Lower lobe of right lung (tissue), 2 donors: ENCODE data around the gene TNFRSF13B. TPM values are rescaled to one million over a fixed set of nuclear protein-coding genes. Genes with fewer than 3 reads are reported as not detected.
"Not testable (repeated sequence)": the region's sequence is repeated elsewhere in the genome, so short reads cannot be mapped to it uniquely, and the experiment has no call there.

ENCODE experiments used
- ATAC-seq, 2 donors: fragments of 200-7000 bp; cut with Tn5 transposase; one replicate each; pipeline ENCODE4 v1.9.1; 2020 to 2022; ENCODE audit warnings: mild to moderate bottlenecking in 2 of 2, moderate library complexity in 2 of 2
- DNase-seq: peaks from one replicate; pipeline ENCODE4 v3.0.0-alpha.2; 2020
- H3K27ac ChIP-seq: fragments of 200-600 bp; one replicate; pipeline ENCODE4 v1.8.0; 2022
- H3K27me3 ChIP-seq: fragments of 200-600 bp; one replicate; pipeline ENCODE4 v1.8.0; 2022; ENCODE audit warnings: low read depth
- H3K36me3 ChIP-seq: fragments of 200-600 bp; one replicate; pipeline ENCODE4 v1.8.0; 2022; ENCODE audit warnings: mild to moderate bottlenecking
- H3K4me1 ChIP-seq: fragments of 200-600 bp; one replicate; pipeline ENCODE4 v1.8.0; 2022
- H3K4me3 ChIP-seq: fragments of 200-600 bp; one replicate; pipeline ENCODE4 v1.8.0; 2022; ENCODE audit warnings: mild to moderate bottlenecking
- H3K9me3 ChIP-seq: fragments of 200-600 bp; one replicate; pipeline ENCODE4 v1.8.0; 2022
- intact Hi-C: fragments of 100-400 bp; cut with DNase I; formaldehyde crosslinking; loops from one replicate; pipeline ENCODE4 v1.11.0; 2022
- total RNA-seq: library from RNA; stranded (reverse); fragmentation: NEBNext Ultra II Directional; extraction: Animal tissue kit (Norgen Biotek cat#: 25700); gene quantifications from one replicate; pipeline ENCODE4 v1.2.1, GENCODE V29; 2021
- TF ChIP-seq, protein P1 (sequence below): fragments of 200-600 bp; IDR thresholded peaks from one replicate; pipeline ENCODE4 v1.8.0; 2022; ENCODE audit warnings: antibody characterized with exemption, mild to moderate bottlenecking
- donor health status: DM: no; HTN: yes; CAD: no; lungs with severe emphysema.

TNFRSF13B gene
- total RNA-seq, 1 donor from 2014 or later = 0.27 TPM

DNA sequence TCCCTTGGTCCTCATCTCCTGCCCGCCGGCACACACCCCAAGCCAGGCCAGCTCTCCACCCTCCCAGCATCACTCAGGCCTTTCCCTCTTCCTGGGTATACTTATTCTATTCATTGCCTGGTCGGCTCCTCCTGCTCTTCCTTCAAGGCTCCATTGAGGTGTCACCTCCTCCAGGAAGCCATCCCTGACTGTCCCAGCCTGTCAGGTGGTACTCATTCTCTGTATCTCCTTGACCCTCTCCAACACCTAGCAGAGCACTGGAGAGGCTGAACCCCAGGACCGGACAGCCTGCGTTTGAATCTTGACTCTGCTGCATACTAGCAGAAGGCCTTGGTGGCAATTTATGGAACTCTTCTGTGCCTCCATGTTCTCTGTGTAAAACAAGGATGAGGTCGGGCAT, 428 bp upstream of the TNFRSF13B start:
- Histone ChIP-seq H3K36me3 (no peaks in the 10 kb centered on the region), H3K9me3 (no peaks in the 10 kb centered on the region), H3K4me3 (no peak overlapping the region), H3K27ac (no peak overlapping the region), H3K27me3 (no peaks in the 10 kb centered on the region), H3K4me1 (no peaks in the 10 kb centered on the region)
- ATAC-seq (no peak), DNase-seq (no peak)
- intact Hi-C loops = no loop called here
- TF ChIP-seq, protein P1, sequence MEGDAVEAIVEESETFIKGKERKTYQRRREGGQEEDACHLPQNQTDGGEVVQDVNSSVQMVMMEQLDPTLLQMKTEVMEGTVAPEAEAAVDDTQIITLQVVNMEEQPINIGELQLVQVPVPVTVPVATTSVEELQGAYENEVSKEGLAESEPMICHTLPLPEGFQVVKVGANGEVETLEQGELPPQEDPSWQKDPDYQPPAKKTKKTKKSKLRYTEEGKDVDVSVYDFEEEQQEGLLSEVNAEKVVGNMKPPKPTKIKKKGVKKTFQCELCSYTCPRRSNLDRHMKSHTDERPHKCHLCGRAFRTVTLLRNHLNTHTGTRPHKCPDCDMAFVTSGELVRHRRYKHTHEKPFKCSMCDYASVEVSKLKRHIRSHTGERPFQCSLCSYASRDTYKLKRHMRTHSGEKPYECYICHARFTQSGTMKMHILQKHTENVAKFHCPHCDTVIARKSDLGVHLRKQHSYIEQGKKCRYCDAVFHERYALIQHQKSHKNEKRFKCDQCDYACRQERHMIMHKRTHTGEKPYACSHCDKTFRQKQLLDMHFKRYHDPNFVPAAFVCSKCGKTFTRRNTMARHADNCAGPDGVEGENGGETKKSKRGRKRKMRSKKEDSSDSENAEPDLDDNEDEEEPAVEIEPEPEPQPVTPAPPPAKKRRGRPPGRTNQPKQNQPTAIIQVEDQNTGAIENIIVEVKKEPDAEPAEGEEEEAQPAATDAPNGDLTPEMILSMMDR = no peak

DNA sequence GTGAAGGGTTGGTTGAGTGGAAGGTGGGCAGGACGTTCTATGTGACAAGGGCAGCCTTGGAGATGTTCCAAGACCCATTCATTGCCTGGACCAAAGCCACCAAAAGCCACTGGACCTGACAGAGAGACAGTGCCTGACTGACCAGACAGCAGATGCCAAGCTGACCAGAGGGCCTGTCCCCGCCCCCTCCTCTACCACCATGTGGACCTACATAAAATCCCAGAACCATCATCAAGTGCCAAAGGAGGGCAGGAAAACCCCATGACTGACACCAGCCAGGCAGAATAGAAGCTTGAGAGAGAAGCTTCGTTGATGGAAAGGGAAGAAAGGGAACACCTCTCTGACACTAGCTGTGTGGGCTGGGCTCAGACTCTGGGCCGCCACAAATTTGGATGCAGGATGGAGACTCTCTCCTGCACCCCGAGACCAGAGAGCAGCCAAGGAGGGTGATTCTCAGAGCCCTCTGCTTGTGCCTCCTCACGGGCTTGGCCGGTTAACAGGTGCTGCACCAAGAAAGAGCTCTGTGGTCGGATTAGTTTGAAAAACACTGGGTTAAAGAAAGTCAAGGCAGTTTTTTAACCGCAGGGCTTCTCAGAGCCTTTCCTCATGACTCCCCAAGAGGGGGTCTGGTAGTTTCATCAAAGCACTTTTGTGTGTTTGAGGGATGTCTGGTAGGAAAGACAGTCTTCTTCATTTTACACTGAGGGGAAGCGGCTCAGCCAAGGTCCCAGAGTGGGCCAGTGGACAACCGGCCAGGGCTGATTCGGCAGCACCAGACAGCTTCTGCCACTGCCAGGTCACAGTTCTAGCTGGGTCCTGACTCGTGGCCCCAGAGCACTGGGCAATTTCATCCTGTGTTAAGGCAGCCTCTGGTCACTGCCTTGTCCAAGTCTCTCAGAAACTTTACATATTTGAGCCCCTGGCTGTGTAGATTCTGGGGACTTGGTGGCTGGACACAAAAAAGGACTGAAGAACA, 1.7 kb downstream of the TNFRSF13B start:
- Histone ChIP-seq H3K27ac (no peak overlapping the region), H3K4me3 (no peak overlapping the region), H3K36me3 (no peaks in the 10 kb centered on the region), H3K27me3 (no peaks in the 10 kb centered on the region), H3K9me3 (no peaks in the 10 kb centered on the region), H3K4me1 (no peaks in the 10 kb centered on the region)
- TF ChIP-seq, protein P1 = no peak
- no peak for DNase-seq
- no peak for ATAC-seq
- intact Hi-C loops = no loop called here

DNA sequence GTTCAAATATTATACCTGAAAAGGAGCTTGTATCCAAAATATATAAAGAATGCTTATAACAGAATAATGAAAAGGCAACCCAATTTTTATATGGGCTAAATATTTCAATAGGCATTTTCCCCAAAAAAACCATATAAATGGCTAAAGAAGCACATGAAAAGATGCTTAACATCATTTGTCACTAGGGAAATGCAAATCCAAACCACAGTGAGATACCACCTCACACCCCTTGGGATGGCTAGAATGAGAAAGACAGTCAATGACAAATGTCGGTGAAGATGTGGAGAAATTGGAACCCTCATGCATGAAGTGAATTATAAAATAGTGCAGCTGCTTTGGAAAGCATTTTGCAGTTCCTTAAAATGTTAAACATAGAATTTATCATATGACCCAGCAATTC, 3.1 kb downstream of the TNFRSF13B start:
- intact Hi-C loops = no loop called here
- TF ChIP-seq, protein P1 = no peak
- no peak for ATAC-seq

DNA sequence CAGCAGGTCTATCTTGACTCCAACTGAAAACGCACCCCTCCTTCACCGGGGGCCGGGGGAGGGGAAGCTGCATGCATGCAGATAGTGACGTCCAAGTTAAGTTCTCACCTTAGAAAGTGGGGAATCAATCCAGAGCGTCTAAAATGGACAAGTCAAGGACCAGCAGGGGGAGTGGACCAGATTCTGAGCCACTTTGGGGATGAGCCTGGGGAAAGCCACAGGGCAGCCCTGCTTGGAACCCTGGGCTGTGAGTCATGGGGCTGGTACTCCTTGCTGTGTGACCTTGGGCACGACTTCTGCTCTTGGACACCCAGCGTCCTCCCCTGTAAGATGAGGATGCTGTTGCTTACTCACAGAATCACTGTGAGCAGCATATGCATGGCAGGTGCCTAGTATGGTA, 9.1 kb downstream of the TNFRSF13B start:
- Histone ChIP-seq H3K9me3 (peaks cover 3% of the 10 kb centered on the region), H3K36me3 (no peaks in the 10 kb centered on the region), H3K4me1 (no peaks in the 10 kb centered on the region), H3K27ac (no peak overlapping the region), H3K27me3 (no peaks in the 10 kb centered on the region), H3K4me3 (no peak overlapping the region)
- TF ChIP-seq, protein P1 = no peak
- ATAC-seq (no peak), DNase-seq (no peak)
- intact Hi-C loops = no loop called here

More for the DNA sequence above, 3.1 kb downstream of the TNFRSF13B start:
- DNase-seq = no peak
- H3K4me1 ChIP-seq = no peaks in the 10 kb centered on the region
- no peak overlapping the region for H3K27ac ChIP-seq
- no peaks in the 10 kb centered on the region for H3K27me3 ChIP-seq
- H3K4me3 ChIP-seq = no peak overlapping the region
- no peaks in the 10 kb centered on the region for H3K36me3 ChIP-seq
- H3K9me3 ChIP-seq = no peaks in the 10 kb centered on the region

DNA sequence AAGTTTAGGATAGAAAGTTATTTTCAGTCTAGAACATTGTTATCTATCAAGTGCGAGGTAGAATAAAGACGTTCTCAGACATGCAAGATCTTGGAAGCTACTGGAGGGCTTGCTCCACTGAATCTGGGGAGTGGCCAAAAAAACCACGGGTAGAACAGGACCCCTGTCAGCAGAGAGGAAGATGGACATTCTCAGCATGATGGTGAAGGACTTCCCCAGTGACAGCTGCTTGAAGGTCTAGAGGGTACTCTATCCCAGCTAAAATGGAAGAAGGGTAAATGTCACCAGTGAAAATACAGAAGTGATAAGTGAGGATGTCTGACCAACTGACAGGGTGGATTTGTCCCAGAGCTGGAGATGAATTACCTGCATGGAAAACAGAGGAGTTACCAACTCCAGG, 10.1 kb downstream of the TNFRSF13B start:
- DNase-seq (no peak), ATAC-seq (no peak)
- Histone ChIP-seq H3K27me3 (no peaks in the 10 kb centered on the region), H3K9me3 (peaks cover 3% of the 10 kb centered on the region), H3K27ac (no peak overlapping the region), H3K36me3 (no peaks in the 10 kb centered on the region), H3K4me1 (no peaks in the 10 kb centered on the region), H3K4me3 (no peak overlapping the region)
- intact Hi-C loops = no loop called here
- TF ChIP-seq, protein P1 = no peak

DNA sequence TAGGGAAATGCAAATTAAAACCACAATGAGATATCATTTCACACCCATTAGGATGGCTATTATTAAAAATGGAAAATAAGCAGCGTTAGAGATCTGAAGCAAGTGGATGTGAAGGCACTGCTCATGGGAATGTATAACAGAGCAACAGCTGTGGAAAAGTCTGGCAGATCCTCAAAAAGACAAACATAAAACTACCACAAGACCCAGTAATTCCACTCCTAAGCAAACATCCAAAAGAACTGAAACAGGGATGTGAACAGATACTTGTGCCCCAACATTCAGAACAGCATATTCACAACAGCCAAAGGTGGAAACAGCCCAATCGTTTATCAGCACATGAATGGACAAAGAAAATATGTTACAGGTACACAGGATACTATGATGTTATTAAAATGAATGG, 10.9 kb downstream of the TNFRSF13B start:
- DNase-seq, H3K4me1 ChIP-seq, H3K9me3 ChIP-seq, H3K27me3 ChIP-seq, H3K4me3 ChIP-seq, H3K27ac ChIP-seq, ATAC-seq, H3K36me3 ChIP-seq, intact Hi-C loops: not testable (repeated sequence)

DNA sequence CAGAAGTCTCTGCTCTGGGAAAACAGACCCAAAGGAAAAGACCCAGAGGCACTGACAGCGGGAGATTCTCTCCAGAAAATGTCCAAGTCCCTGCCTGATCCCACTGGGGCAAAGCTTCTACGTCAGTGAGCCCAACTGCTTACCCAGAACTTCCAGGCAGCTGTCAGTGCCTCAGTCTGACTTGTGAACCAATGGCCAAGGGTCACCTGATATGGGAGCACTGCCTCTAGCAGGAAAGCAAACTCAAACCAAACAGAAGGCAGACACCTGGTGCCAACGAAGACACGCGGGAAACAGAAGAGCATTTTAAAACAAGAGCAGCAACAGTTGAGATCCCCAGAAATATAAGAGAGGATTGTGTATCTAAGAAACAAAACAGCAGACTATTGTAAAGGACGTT, 16.9 kb downstream of the TNFRSF13B start:
- H3K27me3 ChIP-seq, intact Hi-C loops, H3K4me3 ChIP-seq, H3K4me1 ChIP-seq, H3K9me3 ChIP-seq, H3K27ac ChIP-seq, DNase-seq, ATAC-seq, H3K36me3 ChIP-seq: not testable (repeated sequence)
